ENCODE results near the gene ANKRD11. TPM values are rescaled to one million over a fixed set of nuclear protein-coding genes. Genes with fewer than 3 reads are reported as not detected.

Gene ANKRD11
- total and polyA plus RNA-seq, 7 donors = 30.6 to 161 (median 42.8) TPM

DNA sequence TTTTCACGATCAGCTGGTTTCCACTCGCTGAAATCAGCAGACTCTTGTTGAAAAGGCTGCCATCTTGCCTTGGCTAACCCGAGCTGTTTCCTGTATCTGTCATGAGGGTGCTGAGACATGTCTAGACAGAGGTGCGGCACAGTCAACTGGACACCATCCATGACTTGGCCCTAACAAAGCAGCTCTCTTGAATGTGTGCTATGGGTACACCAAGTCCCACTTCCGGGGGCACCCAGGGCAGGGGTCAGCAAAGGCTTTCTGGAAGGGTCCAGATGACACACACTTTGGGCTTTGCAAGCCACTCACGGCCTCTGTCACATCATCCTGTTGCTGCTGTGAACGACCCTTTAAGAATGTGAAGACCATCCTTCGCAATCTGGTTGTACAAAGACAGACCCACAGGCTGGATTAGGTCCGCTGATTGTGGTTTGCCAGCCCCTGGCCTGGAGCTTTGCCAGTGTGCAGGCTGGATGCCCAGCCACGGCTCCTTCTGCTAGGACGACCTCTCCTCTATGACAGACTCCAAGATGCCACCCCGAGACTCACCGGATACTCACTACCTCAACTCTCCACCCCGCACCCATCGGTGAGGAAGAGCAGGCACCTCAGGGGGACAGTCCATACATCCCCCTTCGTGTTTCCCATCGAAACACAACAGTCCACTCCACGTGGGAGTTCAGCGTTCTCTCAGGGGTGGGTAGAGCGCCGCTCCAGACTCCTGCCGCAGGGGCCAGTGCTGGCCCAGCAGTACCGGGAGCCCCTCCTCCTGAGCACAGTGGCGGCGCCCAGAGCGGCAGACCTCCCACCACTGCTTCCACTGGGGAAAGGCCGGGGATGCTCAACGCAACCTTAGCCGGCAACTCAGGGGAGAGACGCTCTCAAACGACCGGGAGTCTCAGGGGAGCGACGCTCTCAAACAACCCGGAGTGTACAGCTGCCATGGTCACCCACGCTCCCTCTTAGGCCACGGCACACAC lies 123.5 kb downstream of the ANKRD11 start:
- Histone ChIP-seq H3K4me1 (peaks cover 0 to 82% (median 79%) of the 10 kb centered on the region in 4 donors), H3K36me3 (no peaks in the 10 kb centered on the region), H3K27ac (no peak overlapping the region), H3K27me3 (no peaks in the 10 kb centered on the region), H3K9me3 (no peaks in the 10 kb centered on the region), H3K4me3 (no peak overlapping the region)
- intact Hi-C loops (cut with DNase I) = no loop called here
- no peak for DNase-seq
- WGBS, 2 donors = 91 to 96% methylated on average over 37 of the region's 37 CpGs
- no peak for TF ChIP-seq CTCF (IDR thresholded peaks at IDR 0.05)
- TF ChIP-seq EP300 (IDR thresholded peaks at IDR 0.05) = no peak
- no peak for TF ChIP-seq POLR2A (IDR thresholded peaks at IDR 0.05)
- no peak for TF ChIP-seq POLR2AphosphoS5 (IDR thresholded peaks at IDR 0.05)

- H3K9me3 ChIP-seq = no peaks in the 10 kb centered on the region
- H3K36me3 ChIP-seq = no peaks in the 10 kb centered on the region
- TF ChIP-seq EP300 (IDR thresholded peaks at IDR 0.05) (no peak), POLR2A (IDR thresholded peaks at IDR 0.05) (no peak), POLR2AphosphoS5 (IDR thresholded peaks at IDR 0.05) (no peak), CTCF (IDR thresholded peaks at IDR 0.05) (no peak)
- intact Hi-C loops (cut with DNase I) = no loop called here
- DNase-seq = no peak
- WGBS, 2 donors = 97 to 100% methylated on average over 5 of the region's 5 CpGs
- peaks cover 0 to 89% (median 87%) of the 10 kb centered on the region in 4 donors for H3K4me1 ChIP-seq
- no peak overlapping the region for H3K4me3 ChIP-seq
- no peaks in the 10 kb centered on the region for H3K27me3 ChIP-seq
- no peak overlapping the region for H3K27ac ChIP-seq
These were observed 124.4 kb downstream of the ANKRD11 start for GRCh38 chr16:89365996-89366395.

GRCh38 chr16:89365044-89365467 lies 125.3 kb downstream of the ANKRD11 start:
- Histone ChIP-seq H3K4me3 (no peak overlapping the region), H3K36me3 (no peaks in the 10 kb centered on the region), H3K9me3 (no peaks in the 10 kb centered on the region), H3K27me3 (no peaks in the 10 kb centered on the region), H3K27ac (peak overlapping the region in 1 of 4 donors; percentile 9), H3K4me1 (peaks cover 0 to 91% (median 85%) of the 10 kb centered on the region in 4 donors)
- intact Hi-C loops (cut with DNase I) = no loop called here
- WGBS, 2 donors = 53 to 62% methylated on average over 2 of the region's 2 CpGs
- DNase-seq = no peak
- no peak for TF ChIP-seq POLR2A (IDR thresholded peaks at IDR 0.05)
- no peak for TF ChIP-seq POLR2AphosphoS5 (IDR thresholded peaks at IDR 0.05)
- no peak for TF ChIP-seq EP300 (IDR thresholded peaks at IDR 0.05)
- TF ChIP-seq CTCF (IDR thresholded peaks at IDR 0.05) = no peak

DNA sequence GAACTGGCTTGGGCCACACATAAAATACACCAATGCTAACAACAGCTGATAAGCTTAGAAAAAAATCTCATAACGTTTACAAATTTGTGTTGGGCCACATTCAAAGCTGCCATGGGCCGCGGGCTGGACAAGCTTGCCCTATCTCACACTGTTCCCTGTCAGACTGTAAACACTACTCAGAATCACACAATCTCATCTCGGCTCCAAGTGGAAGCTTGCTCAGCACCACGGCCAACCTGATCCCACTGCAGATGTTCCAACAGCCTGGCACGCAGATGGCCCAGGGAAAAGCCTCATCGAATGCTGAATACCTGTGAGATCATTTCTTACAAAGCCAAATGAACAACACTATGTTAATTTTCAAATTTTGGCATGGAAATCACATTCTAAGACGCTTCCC lies 125.8 kb downstream of the ANKRD11 start:
- H3K4me1 ChIP-seq = peaks cover 0 to 91% (median 85%) of the 10 kb centered on the region in 4 donors

More for the DNA sequence above, 125.8 kb downstream of the ANKRD11 start:
- Histone ChIP-seq H3K27me3 (no peaks in the 10 kb centered on the region), H3K27ac (peak overlapping the region in 2 of 4 donors; percentile 6 to 9), H3K9me3 (no peaks in the 10 kb centered on the region), H3K36me3 (no peaks in the 10 kb centered on the region), H3K4me3 (no peak overlapping the region)
- TF ChIP-seq EP300 (IDR thresholded peaks at IDR 0.05) (no peak), CTCF (IDR thresholded peaks at IDR 0.05) (no peak), POLR2A (IDR thresholded peaks at IDR 0.05) (no peak), POLR2AphosphoS5 (IDR thresholded peaks at IDR 0.05) (no peak)
- WGBS, 2 donors = 49 to 64% methylated on average over 8 of the region's 8 CpGs
- intact Hi-C loops (cut with DNase I) = no loop called here
- no peak for DNase-seq
